HepG2 (cell line): Measurements from ENCODE around the gene TCERG1L. TPM values are rescaled to one million over a fixed set of nuclear protein-coding genes. Genes with fewer than 3 reads are reported as not detected.

Experiments
- ATAC-seq: fragments of 200-7000 bp; cut with Tn5 transposase; 3 replicates; pipeline ENCODE4 v1.9.1; 2020; ENCODE audit warnings: mild to moderate bottlenecking, moderate library complexity
- BruUV-seq: library from RNA; stranded (reverse); fragments of 400-500 nt; replicated peaks from 2 replicates; lab custom pipeline; 2021; lab: Mats Ljungman, UMichigan
- CTCF ChIA-PET: fragments of 300-600 bp; formaldehyde crosslinking; extraction: SDS; loops from one replicate; lab custom pipeline; 2021; ENCODE audit warnings: low total read pairs, inconsistent platforms, low intra/inter-chr PET ratio; lab: Yijun Ruan, JAX
- POLR2A ChIA-PET: fragments of 350-600 bp; sonication (Branson Sonifier 250); formaldehyde crosslinking; loops from one replicate; lab custom pipeline; 2020; ENCODE audit warnings: antibody characterized with exemption, inconsistent platforms; lab: Yijun Ruan, JAX
- DNase-seq: peaks from one replicate; pipeline ENCODE4 v3.0.0-alpha.2; 2015; ENCODE audit warnings: low spot score
- FAIRE-seq: peaks from 3 replicates; lab custom pipeline; 2011; peaks lifted over from hg19 to GRCh38; lab: Jason Lieb, UNC
- H2AFZ ChIP-seq: one replicate; pipeline ENCODE4 v1.6.1; 2011; ENCODE audit warnings: low read length, inconsistent platforms
- H3K27ac ChIP-seq: fragments of 300-600 bp; 3 replicates; pipeline ENCODE4 v1.8.0; 2011; ENCODE audit warnings: mixed run types, mild to moderate bottlenecking, mixed read lengths, low read length, inconsistent platforms; ENCODE audit not compliant: insufficient read depth; ENCODE audit errors: extremely low read length
- H3K27me3 ChIP-seq, 2 experiments: fragments of 200-600 bp in 1 of 2; 2 replicates in 1 of 2; 3 replicates in 1 of 2; pipeline versions ENCODE4 v1.6.0 to v1.8.0; 2011; ENCODE audit warnings: low read length in 2 of 2, mild to moderate bottlenecking in 2 of 2, moderate library complexity in 2 of 2, inconsistent platforms in 1 of 2; ENCODE audit not compliant: insufficient read depth in 2 of 2, control insufficient read depth in 1 of 2
- H3K36me3 ChIP-seq, 2 experiments: fragments of 200-600 bp in 1 of 2; replicated peaks in 1 of 2; 2 replicates in 1 of 2; 3 replicates in 1 of 2; pipeline versions ENCODE4 v1.5.1 to v1.8.0; 2011; ENCODE audit warnings: low read length in 2 of 2, inconsistent platforms in 1 of 2; ENCODE audit not compliant: insufficient read depth in 2 of 2, control insufficient read depth in 1 of 2
- H3K4me1 ChIP-seq: 2 replicates; pipeline ENCODE4 v1.5.1; 2012; ENCODE audit warnings: low read length, inconsistent platforms; ENCODE audit not compliant: insufficient read depth
- H3K4me2 ChIP-seq: 2 replicates; pipeline ENCODE4 v1.6.0; 2011; ENCODE audit warnings: low read depth, low read length, inconsistent platforms
- H3K4me3 ChIP-seq, 3 experiments: fragments of 200-600 bp in 1 of 3; sonication (generic), shearing (Covaris generic) in 1 of 3; replicated peaks in 1 of 3; 2 replicates each; pipeline ENCODE4 v1.5.1; 2011 to 2016; ENCODE audit warnings: low read length in 3 of 3, inconsistent platforms in 2 of 3, low read depth in 2 of 3, mild to moderate bottlenecking in 2 of 3, control low read depth in 1 of 3, mixed read lengths in 1 of 3; ENCODE audit not compliant: insufficient read depth in 1 of 3
- H3K79me2 ChIP-seq: one replicate; pipeline ENCODE4 v1.6.1; 2011; ENCODE audit warnings: low read length, inconsistent platforms; ENCODE audit not compliant: insufficient read depth
- H3K9ac ChIP-seq: 2 replicates; pipeline ENCODE4 v1.6.0; 2011; ENCODE audit warnings: mild to moderate bottlenecking, low read depth, low read length, inconsistent platforms; ENCODE audit not compliant: insufficient read depth
- H3K9me3 ChIP-seq: 2 replicates; pipeline ENCODE4 v1.5.1; 2012; ENCODE audit warnings: mild to moderate bottlenecking, low read length
- H4K20me1 ChIP-seq: 2 replicates; pipeline ENCODE4 v1.6.0; 2011; ENCODE audit warnings: inconsistent platforms, mild to moderate bottlenecking, low read length, moderate library complexity; ENCODE audit not compliant: insufficient read depth
- BORCS8-MEF2B ChIP-seq: sonication (generic); formaldehyde crosslinking; IDR thresholded peaks from 2 replicates; pipeline ENCODE4 v1.8.0; 2022; ENCODE audit warnings: mild to moderate bottlenecking, missing genetic modification reagents
- HCFC1 ChIP-seq: fragments of 150-350 bp; IDR thresholded peaks from 2 replicates; pipeline ENCODE4 v1.6.1; 2014; ENCODE audit warnings: low read depth, low read length
- KDM5B ChIP-seq: sonication (generic); formaldehyde crosslinking; IDR thresholded peaks from 2 replicates; pipeline ENCODE4 v1.4.0; 2020; ENCODE audit warnings: missing genetic modification reagents, mild to moderate bottlenecking, borderline replicate concordance
- PCBP2 ChIP-seq: fragments of 200-400 bp; formaldehyde crosslinking; optimal IDR thresholded peaks from 2 replicates; pipeline ENCODE3; 2018; ENCODE audit warnings: low read length, low read depth; ENCODE audit not compliant: poor library complexity, severe bottlenecking
- SIN3A ChIP-seq: IDR thresholded peaks from 2 replicates; pipeline ENCODE4 v1.6.1; 2011; ENCODE audit warnings: low read depth, mild to moderate bottlenecking, control low read depth, low read length, borderline replicate concordance
- SSRP1 ChIP-seq: IDR thresholded peaks from 2 replicates; pipeline ENCODE4 v1.6.1; 2016; ENCODE audit warnings: control low read depth
- ZBTB25 ChIP-seq: IDR thresholded peaks from 2 replicates; pipeline ENCODE4 v1.6.1; 2018; ENCODE audit warnings: missing genetic modification reagents
- ZNF207 ChIP-seq: fragments of 450-650 bp; IDR thresholded peaks from 2 replicates; pipeline ENCODE4 v1.6.1; 2016; ENCODE audit warnings: antibody characterized with exemption, borderline replicate concordance
- ZNF331 ChIP-seq: sonication (generic); formaldehyde crosslinking; IDR thresholded peaks from 2 replicates; pipeline ENCODE4 v1.4.0; 2020; ENCODE audit warnings: missing genetic modification reagents
- ZNF343 ChIP-seq: sonication (generic); formaldehyde crosslinking; IDR thresholded peaks from 2 replicates; pipeline ENCODE4 v1.4.0; 2020; ENCODE audit warnings: mild to moderate bottlenecking, missing genetic modification reagents
- ZNF383 ChIP-seq: sonication (generic); formaldehyde crosslinking; IDR thresholded peaks from 2 replicates; pipeline ENCODE4 v1.4.0; 2020; ENCODE audit warnings: missing genetic modification reagents, mild to moderate bottlenecking, borderline replicate concordance
- ZNF430 ChIP-seq: sonication (generic); formaldehyde crosslinking; IDR thresholded peaks from 2 replicates; pipeline ENCODE4 v1.9.0; 2021; ENCODE audit warnings: mild to moderate bottlenecking, missing genetic modification reagents
- ZNF432 ChIP-seq: sonication (generic); formaldehyde crosslinking; IDR thresholded peaks from 2 replicates; pipeline ENCODE4 v1.5.0; 2020; ENCODE audit warnings: missing genetic modification reagents, mild to moderate bottlenecking, borderline replicate concordance
- ZNF605 ChIP-seq: sonication (generic); formaldehyde crosslinking; IDR thresholded peaks from 2 replicates; pipeline ENCODE4 v1.8.0; 2022; ENCODE audit warnings: mild to moderate bottlenecking, missing genetic modification reagents
- ZNF652 ChIP-seq: IDR thresholded peaks from 2 replicates; pipeline ENCODE4 v1.6.1; 2016; ENCODE audit warnings: low read depth, borderline replicate concordance
- ZNF768 ChIP-seq: sonication (generic); formaldehyde crosslinking; IDR thresholded peaks from 2 replicates; pipeline ENCODE4 v1.4.0; 2020; ENCODE audit warnings: missing genetic modification reagents
- WGBS: methylation state at CpG from one replicate; pipeline ENCODE4 v1.1.6; 2017; ENCODE audit warnings: low lambda C conversion rate; 5-methylcytosine and 5-hydroxymethylcytosine counted together
- in situ Hi-C: cut with HindIII; loops from 2 replicates; pipeline ENCODE4 v1.10.0; 2017; ENCODE audit warnings: low pct_unique_long_range_greater_than_20kb; ENCODE audit not compliant: extremely low pct_ligation_motif_present
- intact Hi-C: fragments of 100-400 bp; cut with micrococcal nuclease; formaldehyde crosslinking; loops from one replicate; pipeline ENCODE4 v1.10.0; 2022; ENCODE audit not compliant: unreplicated experiment
- polyA plus RNA-seq, 8 experiments: library from polyadenylated mRNA; depleted of rRNA in 3 of 8; stranded (reverse) in 7 of 8; unstranded in 1 of 8; fragments of >200 nt; fragmentation: Illumina TruSeq in 4 of 8; extraction: Trizol in 4 of 8; gene quantifications; 2 replicates each; pipeline versions ENCODE4 v1.2.1 to v1.2.3, GENCODE V29; 2011 to 2016; ENCODE audit warnings: low read depth in 4 of 8, missing spikeins in 1 of 8, mixed read lengths in 1 of 8; ENCODE audit not compliant: insufficient read depth in 1 of 8
- total RNA-seq, 5 experiments: library from RNA; depleted of rRNA; stranded (reverse); fragments of >200 nt; fragmentation: Illumina TruSeq; extraction: Trizol; gene quantifications; 2 replicates each; pipeline ENCODE4 v1.2.3, GENCODE V29; 2016; ENCODE audit warnings: low read depth in 1 of 5
- TF ChIP-seq, protein P1 (sequence below): sonication (generic); formaldehyde crosslinking; IDR thresholded peaks from 2 replicates; pipeline ENCODE4 v1.4.0; 2020; ENCODE audit warnings: missing genetic modification reagents

Gene TCERG1L
- total and polyA plus RNA-seq, 2 of the 13 experiments (the other 11 are each of a cell fraction or from before 2014, with no cell fraction given), result not detected

GRCh38 chr10:131274133-131274880 lies 37.2 kb downstream of the TCERG1L start:
- Histone ChIP-seq H3K27me3 (peaks cover 5 to 25% of the 10 kb centered on the region in 2 experiments; a peak in 2 of 5 replicates), H3K79me2 (no peaks in the 10 kb centered on the region), H3K4me1 (no peaks in the 10 kb centered on the region), H3K27ac (no peak overlapping the region), H4K20me1 (no peaks in the 10 kb centered on the region), H3K36me3 (no peaks in the 10 kb centered on the region), H2AFZ (no peak overlapping the region), H3K9ac (no peak overlapping the region), H3K9me3 (no peaks in the 10 kb centered on the region), H3K4me2 (no peak overlapping the region), H3K4me3 (no peak overlapping the region)
- DNase-seq (no peak), FAIRE-seq (no peak), ATAC-seq (no peak)
- ChIA-PET POLR2A (no interaction called here), CTCF (no interaction called here)
- no peak for TF ChIP-seq ZNF207
- TF ChIP-seq, protein P1, sequence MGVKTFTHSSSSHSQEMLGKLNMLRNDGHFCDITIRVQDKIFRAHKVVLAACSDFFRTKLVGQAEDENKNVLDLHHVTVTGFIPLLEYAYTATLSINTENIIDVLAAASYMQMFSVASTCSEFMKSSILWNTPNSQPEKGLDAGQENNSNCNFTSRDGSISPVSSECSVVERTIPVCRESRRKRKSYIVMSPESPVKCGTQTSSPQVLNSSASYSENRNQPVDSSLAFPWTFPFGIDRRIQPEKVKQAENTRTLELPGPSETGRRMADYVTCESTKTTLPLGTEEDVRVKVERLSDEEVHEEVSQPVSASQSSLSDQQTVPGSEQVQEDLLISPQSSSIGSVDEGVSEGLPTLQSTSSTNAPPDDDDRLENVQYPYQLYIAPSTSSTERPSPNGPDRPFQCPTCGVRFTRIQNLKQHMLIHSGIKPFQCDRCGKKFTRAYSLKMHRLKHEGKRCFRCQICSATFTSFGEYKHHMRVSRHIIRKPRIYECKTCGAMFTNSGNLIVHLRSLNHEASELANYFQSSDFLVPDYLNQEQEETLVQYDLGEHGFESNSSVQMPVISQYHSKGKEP, result no peak
- no peak for TF ChIP-seq ZNF383 (CRISPR knock-in tag)
- TF ChIP-seq ZNF605 (CRISPR knock-in tag), result no peak
- TF ChIP-seq ZNF768, result no peak
- TF ChIP-seq HCFC1, result no peak
- no peak for TF ChIP-seq ZNF652 (CRISPR knock-in tag)
- no peak for TF ChIP-seq SSRP1 (CRISPR knock-in tag)
- no peak for TF ChIP-seq BORCS8-MEF2B (CRISPR knock-in tag)
- TF ChIP-seq ZNF432 (CRISPR knock-in tag), result no peak
- TF ChIP-seq ZBTB25 (CRISPR knock-in tag), result no peak
- TF ChIP-seq SIN3A, result no peak
- no peak for TF ChIP-seq PCBP2
- no peak for TF ChIP-seq ZNF343 (CRISPR knock-in tag)
- no peak for TF ChIP-seq ZNF430
- no peak for TF ChIP-seq KDM5B (CRISPR knock-in tag)
- TF ChIP-seq ZNF331 (CRISPR knock-in tag), result no peak
- in situ Hi-C loops, result no loop called here
- no TSS peak for BruUV-seq
- intact Hi-C loops, result no loop called here
- 45% methylated on average over 17 of the region's 19 CpGs for WGBS
